MG63 (cell line): ENCODE results near the gene GRIN2C. TPM values are rescaled to one million over a fixed set of nuclear protein-coding genes. Genes with fewer than 3 reads are reported as not detected.

Experiments
- DNase-seq: peaks from one replicate; pipeline ENCODE4 v3.0.0-alpha.2; 2020
- H3K27me3 ChIP-seq: fragments of 250-450 bp; sonication (Bioruptor Pico); 2 replicates; pipeline ENCODE4 v1.5.1; 2020; ENCODE audit warnings: mild to moderate bottlenecking, moderate library complexity
- H3K36me3 ChIP-seq: fragments of 250-450 bp; sonication (Bioruptor Pico); 2 replicates; pipeline ENCODE4 v1.5.1; 2020; ENCODE audit warnings: mild to moderate bottlenecking, moderate library complexity
- H3K4me3 ChIP-seq: fragments of 250-450 bp; sonication (Bioruptor Pico); 2 replicates; pipeline ENCODE4 v1.5.1; 2020; ENCODE audit warnings: mild to moderate bottlenecking, moderate library complexity
- H3K9me3 ChIP-seq: fragments of 250-450 bp; sonication (Bioruptor Pico); 2 replicates; pipeline ENCODE4 v1.5.1; 2020; ENCODE audit warnings: mild to moderate bottlenecking, moderate library complexity
- total RNA-seq: library from RNA; depleted of rRNA; stranded (reverse); fragments of >200 nt; shearing (Covaris generic); gene quantifications from 2 replicates; pipeline ENCODE4 v1.2.3, GENCODE V29; 2014; ENCODE audit warnings: low replicate concordance; rRNA removed

GRIN2C gene
- total RNA-seq, 1 experiment from 2014 or later = not detected

- DNase-seq = no peak
- H3K36me3 ChIP-seq = no peaks in the 10 kb centered on the region; the same call in 1 of the 2 replicates
- no peaks in the 10 kb centered on the region for H3K9me3 ChIP-seq
- H3K27me3 ChIP-seq = no peaks in the 10 kb centered on the region
- H3K4me3 ChIP-seq = no peak overlapping the region
Observed at GRCh38 chr17:74804683-74805082, 55.0 kb downstream of the GRIN2C start.

DNA sequence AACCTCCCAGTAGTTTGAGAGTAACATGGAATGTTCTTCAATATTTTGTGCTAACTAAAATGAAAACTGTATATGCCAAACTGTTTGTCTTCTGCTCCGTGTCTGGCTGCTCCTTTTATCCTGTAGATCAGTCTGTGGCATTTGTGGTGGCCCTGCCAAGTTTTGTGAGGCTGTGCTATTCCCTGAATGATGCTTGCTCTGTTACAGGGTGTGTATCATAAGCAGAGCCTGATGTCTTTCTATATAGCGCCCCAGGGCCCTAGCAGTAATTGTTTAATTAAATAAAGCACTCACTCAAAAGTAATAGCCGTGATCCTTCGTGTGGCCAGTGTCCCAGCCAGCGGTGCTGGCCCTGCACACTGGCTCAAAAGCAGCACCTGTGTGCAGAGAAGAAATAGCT is 55.7 kb downstream of the GRIN2C start:
- Histone ChIP-seq H3K36me3 (no peaks in the 10 kb centered on the region; the same call in 1 of the 2 replicates), H3K9me3 (no peaks in the 10 kb centered on the region), H3K27me3 (no peaks in the 10 kb centered on the region), H3K4me3 (no peak overlapping the region)
- DNase-seq = no peak

DNA sequence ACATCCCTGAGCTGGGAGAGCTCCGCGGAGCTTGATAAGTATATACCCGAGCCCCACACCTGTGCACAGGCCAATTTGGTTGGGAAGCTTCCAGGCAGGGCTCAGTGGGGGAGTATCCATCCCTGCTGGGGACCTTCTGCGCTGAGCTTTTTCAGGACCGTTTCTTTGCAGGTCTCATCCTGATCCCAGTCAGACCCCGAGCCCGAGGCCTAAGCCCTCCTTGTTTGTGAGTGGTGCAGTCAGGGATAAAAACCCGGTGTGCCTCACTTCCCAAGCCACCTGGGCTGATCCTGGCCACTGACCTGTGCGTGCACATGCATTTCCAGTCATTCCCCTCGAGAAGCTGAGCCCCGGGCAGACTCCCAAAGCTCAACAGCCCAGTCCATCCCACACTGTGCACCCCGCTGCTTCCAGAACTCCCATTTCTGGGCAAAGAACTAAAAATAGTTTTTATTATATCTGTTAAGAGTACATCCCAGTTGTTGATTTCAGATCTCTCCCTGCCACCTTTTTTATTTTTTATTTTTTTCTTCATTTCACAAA is 56.2 kb downstream of the GRIN2C start:
- Histone ChIP-seq H3K27me3 (no peaks in the 10 kb centered on the region), H3K36me3 (no peaks in the 10 kb centered on the region; the same call in 1 of the 2 replicates), H3K4me3 (no peak overlapping the region), H3K9me3 (no peaks in the 10 kb centered on the region)
- DNase-seq = no peak

- H3K36me3 ChIP-seq = peaks cover 4% of the 10 kb centered on the region
- H3K9me3 ChIP-seq = no peaks in the 10 kb centered on the region
- no peak for DNase-seq
- no peaks in the 10 kb centered on the region for H3K27me3 ChIP-seq
- H3K4me3 ChIP-seq = no peak overlapping the region
Observed at GRCh38 chr17:74801896-74802295, 57.8 kb downstream of the GRIN2C start.

DNA sequence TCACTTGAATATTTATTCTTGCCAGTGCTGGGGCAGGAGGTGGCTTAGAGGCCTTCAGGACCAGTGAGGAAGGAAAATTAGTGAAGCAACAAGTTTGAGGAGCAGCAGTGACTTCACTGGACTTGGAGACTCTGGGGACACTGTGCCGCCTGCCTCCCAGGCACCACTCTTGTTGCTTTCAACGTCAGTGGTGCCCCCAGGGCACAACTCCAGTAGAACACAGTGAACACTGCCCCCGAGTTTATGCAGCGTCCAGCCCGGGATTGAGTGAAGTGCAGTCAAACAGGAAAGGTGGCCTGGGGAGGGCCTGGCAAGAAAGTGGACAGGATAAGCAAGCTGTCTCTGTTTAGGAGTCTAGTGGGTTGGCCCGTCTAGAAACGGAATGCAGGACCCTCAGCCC is 59.2 kb downstream of the GRIN2C start:
- no peaks in the 10 kb centered on the region for H3K9me3 ChIP-seq
- no peak for DNase-seq
- H3K36me3 ChIP-seq = peaks cover 12% of the 10 kb centered on the region
- H3K4me3 ChIP-seq = no peak overlapping the region
- H3K27me3 ChIP-seq = no peaks in the 10 kb centered on the region

GRCh38 chr17:74799097-74799496 is 60.6 kb downstream of the GRIN2C start:
- Histone ChIP-seq H3K27me3 (no peaks in the 10 kb centered on the region), H3K36me3 (peaks cover 14% of the 10 kb centered on the region), H3K9me3 (no peaks in the 10 kb centered on the region), H3K4me3 (no peak overlapping the region)
- DNase-seq = no peak

- no peaks in the 10 kb centered on the region for H3K9me3 ChIP-seq
- no peaks in the 10 kb centered on the region for H3K27me3 ChIP-seq
- H3K36me3 ChIP-seq = peaks cover 14% of the 10 kb centered on the region
- H3K4me3 ChIP-seq = no peak overlapping the region
- DNase-seq = no peak
Observed at GRCh38 chr17:74798239-74798707, 61.4 kb downstream of the GRIN2C start.

DNA sequence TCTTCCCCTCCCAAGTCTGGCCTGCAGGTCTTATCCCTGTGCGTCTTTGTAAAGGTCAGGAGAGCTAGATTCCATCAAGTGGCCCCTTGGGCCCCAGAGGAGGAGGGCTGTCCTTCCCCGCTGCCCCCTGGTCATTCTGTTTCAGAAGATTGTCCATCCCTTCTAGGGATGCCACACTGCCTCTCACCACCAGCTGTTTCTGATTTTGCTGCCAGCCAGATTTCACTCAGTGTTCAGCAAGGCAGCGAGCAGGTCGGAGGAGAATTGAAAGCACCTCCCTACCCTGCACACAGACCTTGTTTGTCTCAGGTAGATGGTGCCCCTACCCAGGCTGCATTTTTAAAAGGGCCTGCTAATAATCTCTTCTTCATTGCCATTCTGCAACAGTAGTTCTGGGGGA is 61.9 kb downstream of the GRIN2C start:
- DNase-seq = no peak
- no peaks in the 10 kb centered on the region for H3K27me3 ChIP-seq
- H3K4me3 ChIP-seq = no peak overlapping the region
- H3K9me3 ChIP-seq = no peaks in the 10 kb centered on the region
- peaks cover 18% of the 10 kb centered on the region for H3K36me3 ChIP-seq

GRCh38 chr17:74796866-74797265 is 62.8 kb downstream of the GRIN2C start:
- Histone ChIP-seq H3K36me3 (peaks cover 23% of the 10 kb centered on the region), H3K9me3 (no peaks in the 10 kb centered on the region), H3K4me3 (no peak overlapping the region), H3K27me3 (no peaks in the 10 kb centered on the region)
- no peak for DNase-seq

DNA sequence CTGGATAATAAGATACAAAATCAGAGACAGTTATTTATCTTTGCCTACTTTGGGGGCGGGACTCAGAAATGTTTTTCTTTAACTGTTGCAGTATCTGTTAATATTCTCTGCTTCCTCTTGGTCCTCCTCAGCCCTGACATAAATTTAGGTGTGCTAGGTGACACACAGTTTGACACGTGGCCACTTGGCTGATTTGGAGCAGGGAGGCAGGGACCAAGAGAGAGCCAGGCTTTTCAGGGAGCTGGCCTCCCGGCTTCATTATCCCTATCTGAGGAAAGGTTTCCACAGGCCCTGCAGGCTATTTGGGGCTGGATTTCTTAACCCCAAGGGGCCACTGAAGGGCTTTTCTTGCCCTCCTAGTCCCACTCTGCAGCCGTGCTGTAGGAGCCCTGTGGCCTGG is 63.5 kb downstream of the GRIN2C start:
- H3K9me3 ChIP-seq = no peaks in the 10 kb centered on the region
- H3K36me3 ChIP-seq = peaks cover 23% of the 10 kb centered on the region
- no peaks in the 10 kb centered on the region for H3K27me3 ChIP-seq
- no peak for DNase-seq
- no peak overlapping the region for H3K4me3 ChIP-seq

DNA sequence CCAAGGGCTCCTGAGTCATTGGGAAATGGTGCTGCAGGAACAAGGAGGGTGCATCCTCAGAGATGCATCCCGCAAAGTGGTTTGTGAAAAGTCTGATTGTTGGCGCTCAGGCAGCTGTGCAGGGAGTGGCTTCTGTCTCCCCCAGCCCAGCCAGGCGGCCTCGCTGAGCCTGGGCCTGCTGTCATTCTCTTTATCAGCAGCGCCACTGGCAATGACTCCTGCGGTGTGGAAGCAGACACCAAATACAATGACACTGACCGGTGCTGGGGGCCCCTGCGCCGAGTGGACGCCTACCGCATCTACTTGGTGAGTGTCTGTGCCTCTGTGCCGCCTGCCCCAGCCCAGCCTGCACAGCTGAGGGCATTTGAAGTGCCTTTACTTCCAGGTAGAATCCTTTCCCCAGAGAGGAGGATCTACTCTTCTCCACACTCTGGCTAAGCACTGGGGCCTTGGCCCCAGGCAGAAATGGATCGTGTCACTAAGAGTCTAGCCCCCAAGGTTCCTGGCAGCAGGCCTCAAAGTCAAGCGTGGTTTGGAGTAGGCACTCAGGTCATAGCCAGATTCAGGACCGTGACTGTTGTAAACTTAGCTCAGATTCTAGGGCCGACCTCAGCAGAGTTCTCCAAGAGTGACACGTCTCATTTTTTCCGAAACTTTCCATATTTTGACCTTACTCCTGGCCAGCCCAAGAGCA is 64.2 kb downstream of the GRIN2C start:
- DNase-seq = no peak
- Histone ChIP-seq H3K36me3 (peaks cover 23% of the 10 kb centered on the region), H3K4me3 (no peak overlapping the region), H3K27me3 (no peaks in the 10 kb centered on the region), H3K9me3 (no peaks in the 10 kb centered on the region)

GRCh38 chr17:74792586-74793105 is 67.0 kb downstream of the GRIN2C start:
- DNase-seq = no peak
- no peak overlapping the region for H3K4me3 ChIP-seq
- no peaks in the 10 kb centered on the region for H3K9me3 ChIP-seq
- peaks cover 28% of the 10 kb centered on the region for H3K36me3 ChIP-seq
- H3K27me3 ChIP-seq = no peaks in the 10 kb centered on the region

Other genes with a start within 250 kb of the GRIN2C start
- gene CD300E, start 236.1 kb downstream of the GRIN2C start, total RNA-seq = not detected in 2 replicates
- gene CD300LF, start 147.0 kb downstream of the GRIN2C start, total RNA-seq = not detected in 2 replicates
- gene RAB37, start 122.6 kb downstream of the GRIN2C start, total RNA-seq = not detected in 2 replicates
- 110 and 150 TPM in 2 replicates for gene NHERF1, start 111.3 kb downstream of the GRIN2C start, total RNA-seq
- gene NAT9, start 83.5 kb downstream of the GRIN2C start, total RNA-seq = 46.8 and 51.6 TPM in 2 replicates
- 8.4 and 15.6 TPM in 2 replicates for gene FDXR, start 13.1 kb upstream of the GRIN2C start, total RNA-seq
- gene FADS6, start 33.7 kb upstream of the GRIN2C start, total RNA-seq = not detected in 2 replicates
- gene USH1G, start 63.4 kb upstream of the GRIN2C start, total RNA-seq = not detected in 2 replicates
- gene OTOP2, start 64.4 kb upstream of the GRIN2C start, total RNA-seq = not detected in 2 replicates
- not detected in 2 replicates for gene OTOP3, start 76.0 kb upstream of the GRIN2C start, total RNA-seq
- gene HID1, start 112.9 kb upstream of the GRIN2C start, total RNA-seq = not detected in 2 replicates
- 2.2 and 4.2 TPM in 2 replicates for gene CDR2L, start 127.7 kb upstream of the GRIN2C start, total RNA-seq
- 94.3 and 148 TPM in 2 replicates for gene MRPL58, start 152.8 kb upstream of the GRIN2C start, total RNA-seq
- gene ATP5PD, start 187.1 kb upstream of the GRIN2C start, total RNA-seq = 296 and 323 TPM in 2 replicates
- gene KCTD2, start 187.3 kb upstream of the GRIN2C start, total RNA-seq = 15.6 and 17.0 TPM in 2 replicates
- gene SLC16A5, start 228.1 kb upstream of the GRIN2C start, total RNA-seq = 0.12 and 0.33 TPM in 2 replicates